Measurements from ENCODE around the gene NTSR2.

Gene NTSR2

DNA sequence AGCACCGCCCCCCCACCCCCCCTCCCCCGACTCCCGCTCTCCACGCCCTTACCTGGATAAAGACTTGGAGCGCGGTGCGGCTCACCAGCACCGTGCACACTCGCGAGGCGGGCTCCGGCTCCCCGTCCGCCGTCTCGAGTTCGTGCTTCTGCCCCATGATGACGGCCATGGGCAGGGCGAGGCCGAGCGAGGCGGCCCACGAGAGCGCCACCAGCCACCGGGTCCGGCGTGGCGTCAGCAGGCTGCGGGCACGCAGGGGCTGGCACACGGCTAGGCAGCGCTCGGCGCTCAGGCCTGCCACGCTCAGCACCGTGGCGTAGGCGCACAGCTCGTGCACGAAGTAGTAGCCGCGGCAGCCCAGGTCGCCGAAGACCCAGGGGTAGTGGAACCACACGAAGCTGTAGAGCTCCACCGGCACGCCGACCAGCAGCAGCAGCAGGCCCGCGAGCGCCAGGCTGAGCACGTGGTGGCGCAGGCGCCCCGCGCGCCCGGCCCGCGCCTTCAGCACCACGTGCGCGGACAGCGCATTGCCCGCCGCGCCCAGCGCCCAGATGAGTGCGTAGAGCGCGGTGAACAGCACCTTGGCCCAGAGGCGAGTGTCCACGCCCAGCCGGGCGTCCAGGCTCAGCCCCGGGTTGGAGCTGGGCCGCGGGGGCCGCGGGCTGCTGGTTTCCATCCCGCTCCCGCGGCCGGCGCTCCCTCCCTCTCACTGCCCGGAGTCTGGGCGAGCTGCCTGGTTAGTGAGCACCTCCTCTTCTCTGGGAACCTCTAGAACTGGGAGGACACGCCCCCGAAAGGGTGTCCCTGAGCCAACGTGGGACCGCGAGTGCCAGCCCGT is at the start of gene NTSR2:
NTSR2 (minus strand) TSS at position 742 of the 838 bp plus-strand sequence; CDS start at position 676, 66 bp downstream.
- in situ Hi-C loops (cut with HindIII; ENCODE audit: low pct_unique_long_range_greater_than_20kb, low sequenced_read_pairs): no loop called here
- TF ChIP-seq JUND (IDR thresholded peaks at IDR 0.05; ENCODE audit: low read depth): no peak
- peak; percentile 81 for DNase-seq (ENCODE audit: low read depth in 1 of 2, low spot score in 1 of 2)

- TF ChIP-seq JUND (IDR thresholded peaks at IDR 0.05; ENCODE audit: low read depth): no peak
- no peak for DNase-seq (ENCODE audit: low read depth in 1 of 2, low spot score in 1 of 2)
- in situ Hi-C loops (cut with HindIII; ENCODE audit: low pct_unique_long_range_greater_than_20kb, low sequenced_read_pairs): no loop called here
These were observed 49.4 kb upstream of the NTSR2 start for GRCh38 chr2:11719230-11719977.

- no peak for TF ChIP-seq JUND (IDR thresholded peaks at IDR 0.05; ENCODE audit: low read depth)
- in situ Hi-C loops (cut with HindIII; ENCODE audit: low pct_unique_long_range_greater_than_20kb, low sequenced_read_pairs): no loop called here
- DNase-seq (ENCODE audit: low read depth in 1 of 2, low spot score in 1 of 2): no peak
These were observed 48.6 kb upstream of the NTSR2 start for GRCh38 chr2:11718606-11719005.

DNA sequence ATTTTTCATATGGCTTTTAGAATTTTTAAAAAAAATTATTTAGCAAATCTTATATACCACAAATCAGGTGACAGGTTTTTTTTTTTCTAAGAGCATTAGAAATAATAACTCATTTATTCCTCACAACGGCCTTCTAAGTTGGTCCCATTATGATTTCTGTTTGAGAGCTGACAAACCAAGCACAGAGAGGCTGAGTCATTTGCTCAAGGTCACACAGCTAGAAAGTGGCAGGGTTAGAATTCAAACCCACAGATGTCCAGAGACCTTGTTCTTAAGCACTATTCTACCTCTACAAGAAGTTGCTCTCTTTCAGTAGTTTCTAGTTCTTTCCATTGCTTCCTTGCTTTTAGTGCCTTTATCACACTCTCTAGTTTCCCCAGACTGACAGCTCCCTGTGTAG is 47.6 kb upstream of the NTSR2 start:
- no peak for DNase-seq (ENCODE audit: low read depth in 1 of 2, low spot score in 1 of 2)
- in situ Hi-C loops (cut with HindIII; ENCODE audit: low pct_unique_long_range_greater_than_20kb, low sequenced_read_pairs): no loop called here
- TF ChIP-seq JUND (IDR thresholded peaks at IDR 0.05; ENCODE audit: low read depth): no peak

- DNase-seq (ENCODE audit: low read depth in 1 of 2, low spot score in 1 of 2): no peak
- in situ Hi-C loops (cut with HindIII; ENCODE audit: low pct_unique_long_range_greater_than_20kb, low sequenced_read_pairs): no loop called here
- TF ChIP-seq JUND (IDR thresholded peaks at IDR 0.05; ENCODE audit: low read depth): no peak
These were observed 46.8 kb upstream of the NTSR2 start for GRCh38 chr2:11716689-11717321.

DNA sequence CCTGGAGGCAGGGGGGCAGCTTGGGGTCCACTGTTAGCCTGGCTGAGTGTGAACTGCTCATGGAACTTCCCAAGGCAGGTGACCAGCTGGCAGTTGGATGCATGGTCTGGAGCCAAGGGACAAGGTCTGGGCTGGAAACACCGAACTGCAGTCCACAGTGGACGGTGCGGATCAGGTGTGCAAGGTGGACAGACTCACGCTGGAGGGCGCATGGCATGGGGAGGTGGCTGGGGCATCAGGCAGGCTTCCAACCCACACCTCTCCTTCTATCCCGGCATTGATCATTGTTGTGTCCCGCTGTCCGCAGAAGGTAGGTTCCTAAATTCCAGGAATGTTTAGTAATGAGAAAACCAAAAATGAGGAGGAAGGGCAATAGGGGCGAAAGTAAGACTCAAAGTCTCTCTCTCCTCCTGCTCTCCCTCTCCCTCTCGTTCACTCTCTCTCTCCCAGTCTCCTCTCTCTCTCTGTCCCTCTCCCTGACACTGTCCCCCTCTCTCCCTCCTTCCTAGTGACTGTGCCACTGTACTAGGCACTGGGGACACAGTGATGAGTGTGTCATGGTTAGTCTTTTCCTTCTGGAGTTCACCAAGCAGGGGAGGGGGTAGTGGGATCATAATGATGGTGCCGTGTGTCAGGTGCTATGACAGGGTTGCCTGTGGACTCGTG is 46.1 kb upstream of the NTSR2 start:
- no peak for TF ChIP-seq JUND (IDR thresholded peaks at IDR 0.05; ENCODE audit: low read depth)
- in situ Hi-C loops (cut with HindIII; ENCODE audit: low pct_unique_long_range_greater_than_20kb, low sequenced_read_pairs): no loop called here
- no peak for DNase-seq (ENCODE audit: low read depth in 1 of 2, low spot score in 1 of 2)

DNA sequence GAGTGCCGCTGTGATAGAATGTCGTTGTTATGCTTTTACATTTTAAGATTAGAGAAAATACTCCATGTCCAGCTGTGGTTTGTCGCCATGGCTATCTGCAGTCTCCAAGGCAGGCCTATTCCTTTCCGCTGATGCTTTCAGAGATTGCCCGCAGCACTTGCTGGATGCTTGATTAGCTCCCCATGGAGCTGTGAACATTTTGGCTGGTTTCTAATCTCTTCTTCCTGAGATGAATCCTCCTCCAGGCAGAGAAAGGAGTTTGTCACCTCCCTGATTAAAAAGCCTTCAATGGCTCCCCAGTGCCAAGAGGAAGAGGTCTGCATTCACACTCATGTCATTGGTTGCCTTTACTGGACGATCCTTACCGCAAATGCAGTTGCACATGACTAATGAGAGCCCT is 43.8 kb upstream of the NTSR2 start:
- in situ Hi-C loops (cut with HindIII; ENCODE audit: low pct_unique_long_range_greater_than_20kb, low sequenced_read_pairs): no loop called here
- no peak for TF ChIP-seq JUND (IDR thresholded peaks at IDR 0.05; ENCODE audit: low read depth)
- DNase-seq (ENCODE audit: low read depth in 1 of 2, low spot score in 1 of 2): no peak

DNA sequence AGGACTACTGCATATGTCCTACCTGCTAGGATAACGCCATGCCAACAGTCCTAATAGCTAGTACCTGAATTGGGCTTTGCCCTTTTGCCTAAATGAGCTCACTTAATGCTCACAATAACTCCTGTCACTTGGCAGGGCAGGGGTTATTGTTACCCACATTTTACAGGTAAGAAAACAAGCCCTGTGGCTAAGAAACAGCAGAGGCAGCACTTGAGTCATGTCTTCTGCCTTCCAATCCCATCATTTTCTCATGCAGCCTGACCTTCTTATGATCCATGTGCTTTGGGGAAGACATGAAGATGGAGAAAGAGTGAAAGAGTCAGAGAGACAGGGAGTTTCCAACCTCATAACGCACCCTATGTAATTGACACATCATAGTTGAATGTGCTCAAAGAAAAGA is 42.9 kb upstream of the NTSR2 start:
- DNase-seq (ENCODE audit: low read depth in 1 of 2, low spot score in 1 of 2): no peak
- TF ChIP-seq JUND (IDR thresholded peaks at IDR 0.05; ENCODE audit: low read depth): no peak
- in situ Hi-C loops (cut with HindIII; ENCODE audit: low pct_unique_long_range_greater_than_20kb, low sequenced_read_pairs): no loop called here

DNA sequence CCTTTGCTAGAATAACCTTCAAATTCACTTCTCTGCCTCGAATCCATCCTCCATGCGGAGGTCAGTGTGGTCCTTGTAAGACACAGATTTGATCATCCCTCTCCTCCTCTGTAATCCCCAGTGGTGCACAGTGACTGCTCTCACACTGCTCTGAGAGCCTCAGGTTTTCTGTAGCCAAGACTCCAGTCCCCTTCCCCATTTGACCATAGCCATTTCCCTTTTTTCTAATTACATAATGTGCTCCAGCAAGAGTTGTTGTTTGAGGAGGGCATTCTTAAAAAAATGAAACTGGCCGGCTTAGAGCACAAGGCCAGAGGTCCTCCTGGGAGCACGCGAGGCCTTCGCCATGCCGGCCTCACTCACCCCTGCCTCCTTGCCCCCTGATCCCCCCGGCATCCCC is 41.8 kb upstream of the NTSR2 start:
- DNase-seq (ENCODE audit: low read depth in 1 of 2, low spot score in 1 of 2): no peak
- TF ChIP-seq JUND (IDR thresholded peaks at IDR 0.05; ENCODE audit: low read depth): no peak
- in situ Hi-C loops (cut with HindIII; ENCODE audit: low pct_unique_long_range_greater_than_20kb, low sequenced_read_pairs): no loop called here

DNA sequence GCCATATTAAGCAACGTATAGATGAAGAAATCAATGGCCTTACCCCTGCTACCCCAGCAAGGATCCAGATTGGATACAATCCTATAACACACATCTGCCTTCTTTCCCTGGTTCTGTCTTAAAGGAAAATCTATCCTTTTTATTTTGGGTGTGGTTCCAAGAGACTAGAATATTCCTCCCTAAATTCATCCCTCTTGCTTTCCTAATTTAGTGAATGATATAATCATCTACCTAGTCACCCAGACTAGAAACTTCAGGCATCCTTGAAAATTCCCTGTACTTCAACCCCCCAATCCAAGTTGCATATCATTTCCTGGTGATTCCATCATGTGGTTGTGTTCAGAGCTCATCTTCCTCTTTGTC is 41.3 kb upstream of the NTSR2 start:
- DNase-seq (ENCODE audit: low read depth in 1 of 2, low spot score in 1 of 2): no peak
- in situ Hi-C loops (cut with HindIII; ENCODE audit: low pct_unique_long_range_greater_than_20kb, low sequenced_read_pairs): no loop called here

DNA sequence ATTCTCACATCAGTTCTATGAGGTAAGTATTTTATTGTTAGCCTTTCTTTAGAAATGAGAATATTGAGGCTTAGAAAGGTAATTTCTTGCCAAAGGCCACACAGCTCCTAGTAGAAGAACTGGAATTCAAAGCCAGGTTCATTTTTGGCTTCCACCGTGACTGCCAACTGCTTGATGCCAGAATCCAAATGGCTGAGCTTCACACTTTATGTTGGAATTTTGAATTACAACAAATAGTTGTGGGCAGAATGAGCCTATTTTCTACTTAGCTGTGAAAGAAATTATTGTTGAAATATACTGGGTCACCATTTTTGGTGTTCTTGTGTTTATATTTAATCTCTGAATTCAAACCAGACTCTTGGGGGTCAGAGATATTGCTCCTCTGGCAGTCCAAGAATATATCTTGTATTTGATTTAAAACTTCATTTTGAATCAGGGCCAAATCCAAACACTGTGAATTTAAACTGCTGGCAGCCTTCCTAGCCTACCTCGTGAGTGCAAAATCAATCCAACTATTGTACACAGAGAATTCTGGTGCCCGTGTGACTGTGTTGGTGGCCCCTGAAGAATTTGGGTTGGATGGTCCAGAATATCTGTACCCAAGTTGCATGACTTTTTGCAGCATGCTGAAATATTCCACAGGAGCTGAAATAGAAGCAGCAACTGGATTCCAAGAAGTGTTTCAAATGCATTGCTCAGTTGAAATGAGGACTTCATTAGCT is 40.8 kb upstream of the NTSR2 start:
- no peak for TF ChIP-seq JUND (IDR thresholded peaks at IDR 0.05; ENCODE audit: low read depth)
- in situ Hi-C loops (cut with HindIII; ENCODE audit: low pct_unique_long_range_greater_than_20kb, low sequenced_read_pairs): no loop called here
- DNase-seq (ENCODE audit: low read depth in 1 of 2, low spot score in 1 of 2): no peak

More for the DNA sequence above, 41.3 kb upstream of the NTSR2 start:
- TF ChIP-seq JUND (IDR thresholded peaks at IDR 0.05; ENCODE audit: low read depth): no peak

DNA sequence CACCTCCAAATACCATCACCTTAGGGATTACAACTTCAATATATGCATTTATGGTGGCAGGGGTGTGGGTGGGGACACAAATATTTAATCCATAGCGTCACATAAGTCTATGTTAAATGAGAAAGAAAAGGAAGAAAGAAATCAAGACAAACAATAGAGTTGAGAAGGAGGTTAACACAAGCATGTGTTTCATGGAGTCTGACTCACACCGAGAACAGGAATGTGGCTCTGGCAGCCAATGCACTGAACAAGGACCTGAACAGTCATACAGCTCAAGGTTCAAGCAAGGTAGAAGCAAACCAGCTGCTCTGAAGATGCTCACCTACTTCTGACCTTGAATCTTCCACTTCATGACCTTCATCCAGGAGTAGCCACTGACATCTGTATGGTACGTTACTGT is 40.2 kb upstream of the NTSR2 start:
- DNase-seq (ENCODE audit: low read depth in 1 of 2, low spot score in 1 of 2): peak in 1 of 2 experiments; percentile 10
- in situ Hi-C loops (cut with HindIII; ENCODE audit: low pct_unique_long_range_greater_than_20kb, low sequenced_read_pairs): no loop called here
- no peak for TF ChIP-seq JUND (IDR thresholded peaks at IDR 0.05; ENCODE audit: low read depth)
